GM19035 (cell line): ENCODE data around the gene SYNPO2L.

Experiments used
- ATAC-seq: cut with Tn5 transposase; IDR thresholded peaks from one replicate; pipeline ENCODE4 v1.9.1; 2021; ENCODE audit not compliant: unreplicated experiment

SYNPO2L gene

GRCh38 chr10:73650537-73651331 is 5.1 kb downstream of the SYNPO2L start:
- ATAC-seq = no peak

- no peak for ATAC-seq
Observed at GRCh38 chr10:73649876-73650536, 5.8 kb downstream of the SYNPO2L start.

DNA sequence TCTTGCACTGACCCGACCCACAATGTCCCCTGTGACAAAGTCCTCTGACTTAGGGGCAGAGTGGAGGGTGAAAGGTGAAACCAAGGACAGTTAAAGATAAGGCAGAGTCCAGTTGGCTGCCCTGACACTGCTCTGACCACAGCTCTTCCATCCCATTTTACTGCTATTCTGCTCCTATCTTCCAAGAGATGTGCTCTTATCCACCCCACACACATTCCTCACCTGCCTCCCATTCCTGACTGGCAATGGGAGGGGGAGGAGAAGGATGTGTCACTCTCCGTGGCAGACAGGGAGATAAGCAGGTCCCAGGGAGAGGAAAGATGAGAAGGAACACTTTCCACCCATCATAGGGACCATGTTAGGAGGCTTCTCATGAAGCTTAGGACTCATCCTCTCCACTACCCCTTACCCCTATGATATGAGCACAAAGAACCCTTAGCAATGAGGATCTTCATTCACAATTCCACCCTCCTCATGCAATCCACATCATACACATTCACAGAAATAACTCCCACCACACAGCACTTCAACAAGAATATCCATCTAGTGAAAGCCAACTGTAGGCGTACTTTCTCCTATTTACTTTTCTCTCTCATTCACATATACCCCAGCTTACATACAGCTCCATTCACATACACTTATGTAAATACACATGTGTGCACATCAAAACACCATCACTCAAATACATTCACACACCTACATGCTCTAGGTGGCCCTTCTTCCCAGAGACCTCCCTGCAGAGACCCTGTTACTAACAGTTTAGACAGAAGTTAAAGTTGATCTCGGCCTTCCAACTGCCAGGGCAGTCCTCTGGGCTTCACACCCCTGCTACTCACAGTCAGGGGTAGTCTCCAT is 6.6 kb downstream of the SYNPO2L start:
- ATAC-seq = no peak

- ATAC-seq = no peak
Observed at GRCh38 chr10:73647875-73648651, 7.8 kb downstream of the SYNPO2L start.

DNA sequence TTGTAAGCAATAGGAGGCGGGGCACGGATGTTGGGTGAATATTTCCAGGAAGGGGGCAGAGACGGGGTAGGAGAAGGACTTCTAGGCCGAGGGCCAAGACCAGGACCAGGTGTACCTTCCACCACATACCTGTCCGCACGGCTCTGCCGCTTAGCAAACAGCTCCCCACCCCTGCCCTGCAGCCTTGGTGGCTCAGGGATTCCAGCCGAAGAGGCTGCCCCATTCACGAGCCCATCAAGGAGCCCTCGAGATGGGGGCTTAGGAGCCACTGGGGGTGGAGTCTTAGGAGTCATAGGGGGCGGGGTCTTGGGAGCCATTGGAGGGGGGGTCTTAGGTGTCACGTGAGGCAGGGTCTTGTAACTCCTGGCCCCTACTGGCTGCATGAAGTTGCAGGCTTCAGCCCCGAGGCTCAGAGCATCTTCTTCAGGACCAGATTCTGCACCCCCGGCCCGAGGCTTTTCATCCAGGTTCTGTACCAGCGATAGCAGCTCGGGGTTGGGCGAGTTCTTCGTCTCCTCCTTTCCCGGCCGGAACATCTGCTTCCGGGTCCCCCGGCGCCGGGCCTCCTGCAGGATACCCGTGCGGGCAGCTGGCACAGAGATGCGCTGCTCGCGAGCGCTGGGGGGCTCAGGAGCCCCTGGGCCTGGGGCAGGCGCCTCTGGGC is 8.5 kb downstream of the SYNPO2L start:
- no peak for ATAC-seq

- ATAC-seq = no peak
Observed at GRCh38 chr10:73646598-73647041, 9.2 kb downstream of the SYNPO2L start.

DNA sequence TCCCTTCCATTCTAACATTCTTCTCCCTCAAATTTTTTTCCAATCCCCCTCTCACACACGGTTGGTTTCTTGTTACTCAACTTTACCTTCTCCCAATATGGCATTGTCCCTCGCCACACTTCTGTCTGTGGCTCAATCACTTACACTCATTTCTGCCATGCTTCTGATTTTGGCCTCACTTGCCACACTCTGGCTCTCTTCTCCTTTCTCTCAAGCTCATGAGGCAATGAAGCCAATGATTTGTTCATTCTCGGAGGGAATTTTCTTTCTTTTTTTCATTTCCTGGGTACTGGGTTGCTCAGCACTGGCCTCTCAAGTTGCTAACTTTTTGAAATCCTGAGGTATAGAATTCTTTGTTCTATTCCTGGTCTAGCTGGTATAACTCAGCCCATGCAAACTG is 10.6 kb downstream of the SYNPO2L start:
- ATAC-seq = no peak

- no peak for ATAC-seq
Observed at GRCh38 chr10:73644767-73645166, 11.1 kb downstream of the SYNPO2L start.

GRCh38 chr10:73644015-73644743 is 11.7 kb downstream of the SYNPO2L start:
- ATAC-seq = no peak

DNA sequence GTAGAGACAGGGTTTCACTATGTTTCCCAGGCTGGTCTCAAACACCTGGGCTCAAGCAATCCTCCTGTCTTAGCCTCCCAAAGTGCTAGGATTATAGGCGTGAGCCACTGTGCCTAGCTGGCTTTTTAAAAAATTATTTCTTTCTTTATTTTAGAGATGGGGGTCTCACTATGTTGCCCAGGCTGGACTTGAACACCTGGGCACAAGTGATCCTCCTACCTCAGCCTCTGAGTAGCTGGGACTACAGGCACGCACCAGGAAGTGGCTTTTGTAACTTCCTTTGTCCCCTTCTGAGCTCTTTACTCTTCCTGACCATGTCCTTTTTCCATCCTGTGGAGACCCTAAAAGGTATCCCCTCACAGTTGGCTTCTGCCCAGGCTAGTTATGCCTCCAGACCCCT is 12.5 kb downstream of the SYNPO2L start:
- no peak for ATAC-seq

GRCh38 chr10:73641328-73642060 is 14.3 kb downstream of the SYNPO2L start, which contains the start of gene MYOZ1:
TSS of gene MYOZ1 (minus strand) at chr10:73641474. CDS start at chr10:73640017, 1,457 bp downstream.
- no peak for ATAC-seq

DNA sequence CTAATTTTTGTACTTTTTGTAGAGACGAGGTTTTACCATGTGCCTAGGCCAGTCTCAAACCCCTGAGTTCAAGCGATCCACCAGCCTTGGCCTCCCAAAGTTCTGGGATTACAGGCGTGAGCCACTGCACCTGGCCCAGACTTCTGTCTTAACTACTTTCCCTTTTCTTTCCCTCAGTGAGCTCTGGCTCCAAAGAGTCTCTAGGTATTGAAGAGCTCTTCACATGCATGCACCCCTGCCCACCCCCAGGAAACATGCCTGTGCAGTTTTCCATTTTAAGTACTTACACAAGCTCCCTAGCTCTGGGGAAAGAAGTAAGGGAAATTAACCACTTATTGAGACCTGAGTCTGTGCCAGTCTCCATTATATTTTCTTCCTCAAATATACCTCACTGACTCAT is 16.5 kb downstream of the SYNPO2L start:
- no peak for ATAC-seq

GRCh38 chr10:73635781-73636180 is 20.0 kb downstream of the SYNPO2L start:
- no peak for ATAC-seq

GRCh38 chr10:73634421-73634820 is 21.4 kb downstream of the SYNPO2L start:
- ATAC-seq = no peak

DNA sequence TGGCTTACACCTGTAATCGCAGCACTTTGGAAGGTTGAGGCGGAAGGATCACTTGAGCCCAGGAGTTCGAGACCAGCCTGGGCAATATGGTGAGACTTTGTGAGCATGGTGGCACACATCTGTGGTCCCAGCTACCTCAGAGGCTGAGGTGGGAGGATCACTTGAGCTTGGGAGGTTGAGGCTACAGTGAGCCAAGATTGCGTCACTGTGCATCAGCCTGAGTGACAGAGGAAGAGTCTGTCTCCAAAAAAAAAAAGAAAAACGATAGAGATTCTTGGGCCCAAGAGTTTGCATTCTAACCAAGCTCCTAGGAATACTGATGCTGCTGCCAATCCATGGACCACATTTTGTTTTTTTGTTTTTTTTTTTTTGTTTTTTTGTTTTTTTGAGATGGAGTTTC is 26.7 kb downstream of the SYNPO2L start:
- ATAC-seq = no peak

DNA sequence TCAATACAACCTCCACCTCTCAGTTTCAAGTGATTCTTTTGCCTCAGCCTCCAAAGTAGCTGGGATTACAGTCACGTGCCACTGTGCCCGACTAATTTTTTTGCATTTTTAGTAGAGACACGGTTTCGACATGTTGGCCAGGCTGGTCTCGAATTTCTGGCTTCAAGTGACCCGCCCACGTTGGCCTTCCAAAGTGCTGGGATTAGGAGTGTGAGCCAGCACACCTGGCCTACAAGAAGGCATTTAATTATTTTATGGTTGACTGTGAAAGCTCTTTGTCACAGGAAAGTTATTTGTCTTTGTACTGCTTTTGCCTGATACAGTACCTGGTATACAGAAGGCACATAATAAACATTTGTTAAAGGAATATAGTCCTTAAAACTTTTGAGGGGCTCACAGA is 27.4 kb downstream of the SYNPO2L start:
- no peak for ATAC-seq

DNA sequence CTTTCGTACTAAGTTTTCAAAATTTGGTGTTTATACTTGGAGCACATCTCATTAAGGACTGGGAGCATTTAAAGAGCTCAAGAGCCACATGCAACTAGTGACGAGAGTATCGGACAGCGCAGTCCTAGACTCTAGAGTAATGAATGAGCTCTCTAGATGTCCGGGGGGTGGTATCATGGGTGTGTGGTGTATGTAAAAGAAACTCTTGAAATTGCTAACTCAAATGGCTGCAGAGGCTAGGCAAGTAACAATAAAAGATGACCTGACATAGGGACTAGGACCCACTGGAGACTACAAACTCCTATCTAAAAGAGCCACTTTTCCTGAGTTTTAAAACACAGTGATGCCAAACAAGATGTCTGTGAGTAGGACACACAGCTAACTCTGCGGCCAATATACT is 28.5 kb downstream of the SYNPO2L start:
- no peak for ATAC-seq

DNA sequence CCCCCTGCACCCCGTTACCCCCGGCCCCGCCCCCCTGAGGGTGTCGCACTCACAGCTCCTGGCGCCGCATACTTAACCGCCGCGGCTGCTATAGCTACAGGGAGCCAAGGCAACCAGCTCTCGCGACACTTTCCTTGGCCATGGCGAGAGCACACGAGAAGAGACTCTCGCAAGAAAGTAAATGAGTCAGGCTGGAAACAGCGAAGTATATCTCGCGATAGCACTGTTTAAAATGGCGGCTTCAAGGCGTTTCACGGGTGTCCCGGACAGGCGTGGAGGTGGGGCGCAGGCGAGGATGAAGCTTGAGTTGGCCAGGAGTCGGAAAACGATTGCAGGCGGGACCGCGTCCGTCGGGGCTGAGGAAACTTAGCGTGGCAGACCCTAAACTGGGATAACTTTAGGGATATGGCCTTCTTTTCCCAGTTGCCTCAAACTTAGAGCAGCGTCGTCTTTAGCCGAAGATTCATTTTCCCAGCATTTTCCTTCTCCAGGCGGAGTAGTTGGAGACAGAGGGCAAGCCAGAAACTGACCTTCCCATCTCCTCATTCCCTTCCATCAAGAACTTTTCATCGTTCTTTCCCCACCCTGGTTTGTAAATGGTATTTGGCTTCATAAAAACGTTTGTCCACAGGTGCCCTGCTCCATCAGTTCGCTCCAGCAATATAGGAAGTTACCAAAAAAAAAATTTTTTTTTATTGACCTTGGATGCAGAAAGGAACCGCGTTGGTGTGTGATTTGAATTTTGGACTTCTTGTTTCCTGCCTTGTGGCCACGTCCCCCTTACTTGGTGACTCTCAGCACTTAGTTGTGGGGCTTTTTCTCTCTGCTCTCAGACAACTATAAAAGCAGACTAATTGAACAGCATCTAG is 29.7 kb downstream of the SYNPO2L start:
- peak; percentile 97 for ATAC-seq
